22Rv1 (cell line): ENCODE results near the gene STPG2.

ENCODE experiments used
- H3K27ac ChIP-seq: fragments of 450-650 bp; 2 replicates; pipeline ENCODE4 v1.5.1; 2017
- ZFX ChIP-seq: fragments of 450-650 bp; IDR thresholded peaks from 2 replicates; pipeline ENCODE4 v1.6.1; 2017; ENCODE audit warnings: antibody characterized with exemption, borderline replicate concordance
- TF ChIP-seq, protein P1 (sequence below): fragments of 450-650 bp; IDR thresholded peaks from 2 replicates; pipeline ENCODE4 v1.5.1; 2017; ENCODE audit warnings: mild to moderate bottlenecking

STPG2 gene

DNA sequence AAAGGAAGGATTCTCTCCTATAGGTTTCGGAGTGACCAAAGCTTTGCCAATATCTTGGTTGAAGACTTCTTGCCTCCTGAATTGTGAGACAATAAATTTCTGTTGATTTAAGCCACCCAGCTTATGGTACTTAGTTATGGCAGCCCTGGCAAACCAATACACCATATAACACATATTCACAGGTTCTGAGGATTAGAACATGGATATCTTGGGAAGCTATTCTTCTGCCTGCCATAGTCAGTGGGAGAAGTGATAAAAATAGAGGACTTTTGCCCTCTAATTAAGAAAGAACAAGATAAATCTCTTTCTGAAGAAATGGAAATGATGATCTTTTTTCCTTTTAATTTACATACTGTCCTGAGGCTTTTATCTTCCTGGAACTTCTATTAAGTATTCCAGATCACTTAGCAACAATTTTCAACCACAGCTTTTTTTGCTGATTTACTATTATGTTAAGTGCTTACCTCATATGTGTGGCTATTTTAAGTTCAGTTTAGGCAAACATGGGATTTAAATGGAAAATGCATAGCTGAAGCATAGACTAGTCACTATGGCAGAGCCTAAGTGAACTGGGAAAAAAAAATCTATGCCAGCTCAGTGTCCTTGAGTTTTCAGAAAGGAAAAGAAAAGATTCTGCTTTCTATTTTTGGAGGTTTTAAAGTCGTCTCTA is 381.7 kb downstream of the STPG2 start:
- H3K27ac ChIP-seq = no peak overlapping the region
- TF ChIP-seq, protein P1, sequence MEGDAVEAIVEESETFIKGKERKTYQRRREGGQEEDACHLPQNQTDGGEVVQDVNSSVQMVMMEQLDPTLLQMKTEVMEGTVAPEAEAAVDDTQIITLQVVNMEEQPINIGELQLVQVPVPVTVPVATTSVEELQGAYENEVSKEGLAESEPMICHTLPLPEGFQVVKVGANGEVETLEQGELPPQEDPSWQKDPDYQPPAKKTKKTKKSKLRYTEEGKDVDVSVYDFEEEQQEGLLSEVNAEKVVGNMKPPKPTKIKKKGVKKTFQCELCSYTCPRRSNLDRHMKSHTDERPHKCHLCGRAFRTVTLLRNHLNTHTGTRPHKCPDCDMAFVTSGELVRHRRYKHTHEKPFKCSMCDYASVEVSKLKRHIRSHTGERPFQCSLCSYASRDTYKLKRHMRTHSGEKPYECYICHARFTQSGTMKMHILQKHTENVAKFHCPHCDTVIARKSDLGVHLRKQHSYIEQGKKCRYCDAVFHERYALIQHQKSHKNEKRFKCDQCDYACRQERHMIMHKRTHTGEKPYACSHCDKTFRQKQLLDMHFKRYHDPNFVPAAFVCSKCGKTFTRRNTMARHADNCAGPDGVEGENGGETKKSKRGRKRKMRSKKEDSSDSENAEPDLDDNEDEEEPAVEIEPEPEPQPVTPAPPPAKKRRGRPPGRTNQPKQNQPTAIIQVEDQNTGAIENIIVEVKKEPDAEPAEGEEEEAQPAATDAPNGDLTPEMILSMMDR = no peak
- TF ChIP-seq ZFX = no peak

DNA sequence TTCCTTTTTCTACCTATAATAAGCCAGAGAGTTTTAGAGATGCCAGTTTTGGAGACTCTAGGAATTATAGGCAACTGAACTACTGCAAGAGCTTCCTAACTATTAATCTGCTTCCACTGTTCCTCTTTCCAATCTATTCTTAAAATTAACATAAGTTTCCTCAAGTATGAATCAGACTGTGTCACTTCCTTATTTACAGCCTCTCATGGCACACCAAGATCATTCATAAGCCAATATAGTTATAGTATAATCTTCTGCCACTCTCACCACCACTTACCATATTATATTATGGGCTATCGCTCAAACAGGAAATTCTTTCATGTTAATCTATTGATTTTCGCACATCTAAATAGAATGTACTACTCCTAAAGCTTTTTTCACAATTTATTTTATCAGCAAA is 383.5 kb downstream of the STPG2 start:
- no peak overlapping the region for H3K27ac ChIP-seq
- TF ChIP-seq ZFX = no peak
- TF ChIP-seq, protein P1 = no peak

DNA sequence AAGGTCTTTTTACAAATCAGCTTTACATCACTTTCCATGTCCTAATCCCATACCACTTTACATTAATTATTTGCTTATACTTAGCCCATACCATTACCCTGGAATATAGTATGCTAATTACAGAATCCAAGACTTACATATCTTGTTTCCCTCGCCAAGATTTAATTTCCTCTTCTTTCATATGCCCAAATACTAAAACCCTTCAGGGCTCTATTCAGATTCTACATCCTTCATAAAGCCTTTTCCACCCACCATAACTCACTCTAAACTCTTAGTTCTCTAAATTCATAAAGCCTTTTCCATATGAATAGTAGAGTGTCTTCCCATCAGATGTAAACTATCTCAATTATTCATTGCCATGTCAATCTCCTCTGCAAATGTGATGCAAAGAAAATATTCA is 390.7 kb downstream of the STPG2 start:
- no peak for TF ChIP-seq ZFX
- TF ChIP-seq, protein P1 = no peak
- no peak overlapping the region for H3K27ac ChIP-seq

DNA sequence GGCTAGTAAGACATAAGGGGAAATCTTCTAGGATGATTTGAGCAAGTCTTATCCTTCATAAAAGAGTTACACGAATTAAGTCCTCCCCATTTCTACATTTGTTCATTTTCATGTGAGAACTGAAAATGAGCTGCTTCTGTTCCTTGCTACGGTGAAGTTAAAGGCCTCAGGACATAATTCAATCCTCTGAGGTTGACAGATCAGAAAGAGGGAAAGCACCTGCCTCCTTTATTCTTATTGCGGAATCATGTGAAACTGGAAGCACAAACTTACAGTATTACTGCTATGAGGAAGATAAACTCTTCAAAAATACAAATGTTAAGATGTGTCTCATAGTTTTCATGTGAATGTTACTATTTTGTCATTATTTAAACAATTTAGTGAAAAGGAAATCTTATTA is 395.3 kb downstream of the STPG2 start:
- TF ChIP-seq ZFX = no peak
- TF ChIP-seq, protein P1 = no peak
- no peak overlapping the region for H3K27ac ChIP-seq

DNA sequence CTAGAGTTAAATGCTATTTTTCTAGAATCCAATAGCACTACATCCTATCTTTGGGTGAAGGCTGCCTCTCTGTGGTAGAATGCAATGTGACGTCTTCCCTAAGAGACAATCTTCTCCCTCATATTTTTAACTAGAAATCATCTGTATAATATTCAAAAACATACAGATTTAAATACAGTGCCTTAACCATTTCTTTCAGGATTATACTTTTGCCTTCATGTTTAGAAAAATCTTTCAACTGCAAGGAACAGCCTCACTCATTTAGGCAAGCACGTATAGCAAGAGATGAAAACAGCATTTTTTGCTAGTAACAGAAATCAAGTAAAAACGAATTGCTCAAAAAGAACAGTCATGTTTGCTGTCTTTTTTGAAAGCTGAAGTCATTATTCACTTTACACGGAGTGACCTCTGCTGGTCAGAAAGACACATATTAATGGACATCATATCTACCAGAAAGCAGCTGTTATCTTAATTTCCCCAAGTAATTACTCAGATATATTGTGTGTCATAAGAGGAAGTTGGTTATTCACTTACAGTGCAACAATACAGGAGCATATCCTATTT is 422.3 kb downstream of the STPG2 start:
- peak overlapping the region; percentile 64 for H3K27ac ChIP-seq
- TF ChIP-seq, protein P1 = peak; percentile 76
- no peak for TF ChIP-seq ZFX

DNA sequence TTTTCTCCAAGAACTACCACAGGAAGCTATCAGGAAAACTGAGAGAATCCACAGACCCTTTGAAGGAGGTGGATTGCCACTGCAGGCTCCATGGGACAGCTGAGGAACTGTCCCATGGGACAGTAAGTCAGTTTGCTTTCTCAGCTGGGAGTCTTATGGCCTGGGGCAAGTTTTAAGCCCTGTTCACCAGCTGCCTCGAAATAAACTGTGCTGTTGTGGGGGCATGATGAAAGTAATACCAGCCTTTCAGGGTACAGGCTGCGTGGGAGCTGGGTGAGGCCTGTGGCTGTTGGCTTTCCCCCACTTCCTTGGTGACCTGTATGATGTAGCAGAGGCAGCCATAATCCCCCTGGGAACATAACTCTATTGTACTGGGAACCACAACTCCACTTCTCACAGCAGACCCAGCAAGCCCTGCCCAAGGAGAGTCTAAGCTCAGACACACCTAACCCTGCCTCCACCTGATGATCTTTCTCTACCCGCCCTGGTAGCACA is 452.1 kb downstream of the STPG2 start:
- H3K27ac ChIP-seq = no peak overlapping the region
- TF ChIP-seq ZFX = no peak

DNA sequence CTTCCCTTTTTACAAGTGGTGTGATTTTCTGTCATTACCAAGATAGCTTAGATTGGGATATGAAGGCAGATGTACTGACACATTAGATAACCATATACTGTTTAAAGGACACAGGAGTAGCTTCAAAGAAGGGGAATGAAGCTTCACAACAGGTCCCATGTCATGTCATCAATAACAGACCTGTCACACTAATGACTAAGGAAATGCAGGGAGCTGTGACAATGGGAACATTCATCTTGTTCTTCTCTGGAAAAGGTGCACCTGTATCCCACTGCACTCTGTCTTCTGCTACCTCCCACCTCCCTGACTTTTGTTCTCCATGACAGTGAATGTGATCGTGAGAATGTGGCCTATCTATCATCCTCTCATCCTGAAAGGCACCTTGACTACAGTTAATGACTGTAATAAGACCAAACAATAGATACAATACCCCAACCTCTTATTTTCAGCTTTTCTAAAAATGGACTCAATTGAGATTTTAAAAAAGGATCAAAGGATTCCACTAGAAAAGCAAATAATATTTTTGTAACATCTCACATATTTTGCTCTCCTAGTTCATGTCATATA is 472.5 kb downstream of the STPG2 start:
- H3K27ac ChIP-seq = no peak overlapping the region
- TF ChIP-seq, protein P1 = no peak
- no peak for TF ChIP-seq ZFX
